ENCODE measurements around the gene ARID5B. TPM values are rescaled to one million over a fixed set of nuclear protein-coding genes. Genes with fewer than 3 reads are reported as not detected.

ARID5B gene
- total RNA-seq, 1 donor from 2014 or later, result 29.8 TPM

DNA sequence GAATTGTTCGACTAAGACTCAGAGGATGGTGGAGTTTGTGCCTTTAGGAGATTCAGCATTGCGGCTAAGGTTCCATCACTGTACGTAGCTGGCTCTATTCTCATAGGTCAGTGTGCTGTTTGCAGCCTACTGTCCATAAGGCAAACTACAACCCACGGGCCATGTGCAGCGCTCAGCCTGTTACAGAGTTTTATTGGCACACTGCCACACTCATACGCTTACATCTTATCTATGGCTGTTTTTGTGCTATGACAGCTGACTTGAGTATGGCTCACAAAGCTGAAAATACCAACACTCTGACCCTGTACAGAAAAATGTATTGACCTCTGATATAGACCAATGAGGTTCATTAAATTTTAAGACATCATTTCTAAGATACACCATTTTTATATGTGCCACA is 114.5 kb downstream of the ARID5B start:
- DNase-seq, result no peak
- H3K36me3 ChIP-seq, result no peaks in the 10 kb centered on the region
- intact Hi-C loops (cut with DNase I), result no loop called here
- H3K27ac ChIP-seq, result no peak overlapping the region
- no peaks in the 10 kb centered on the region for H3K9me3 ChIP-seq
- ATAC-seq, result no peak
- H3K27me3 ChIP-seq (ENCODE audit: low read depth), result no peaks in the 10 kb centered on the region
- TF ChIP-seq, protein P1, sequence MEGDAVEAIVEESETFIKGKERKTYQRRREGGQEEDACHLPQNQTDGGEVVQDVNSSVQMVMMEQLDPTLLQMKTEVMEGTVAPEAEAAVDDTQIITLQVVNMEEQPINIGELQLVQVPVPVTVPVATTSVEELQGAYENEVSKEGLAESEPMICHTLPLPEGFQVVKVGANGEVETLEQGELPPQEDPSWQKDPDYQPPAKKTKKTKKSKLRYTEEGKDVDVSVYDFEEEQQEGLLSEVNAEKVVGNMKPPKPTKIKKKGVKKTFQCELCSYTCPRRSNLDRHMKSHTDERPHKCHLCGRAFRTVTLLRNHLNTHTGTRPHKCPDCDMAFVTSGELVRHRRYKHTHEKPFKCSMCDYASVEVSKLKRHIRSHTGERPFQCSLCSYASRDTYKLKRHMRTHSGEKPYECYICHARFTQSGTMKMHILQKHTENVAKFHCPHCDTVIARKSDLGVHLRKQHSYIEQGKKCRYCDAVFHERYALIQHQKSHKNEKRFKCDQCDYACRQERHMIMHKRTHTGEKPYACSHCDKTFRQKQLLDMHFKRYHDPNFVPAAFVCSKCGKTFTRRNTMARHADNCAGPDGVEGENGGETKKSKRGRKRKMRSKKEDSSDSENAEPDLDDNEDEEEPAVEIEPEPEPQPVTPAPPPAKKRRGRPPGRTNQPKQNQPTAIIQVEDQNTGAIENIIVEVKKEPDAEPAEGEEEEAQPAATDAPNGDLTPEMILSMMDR (IDR thresholded peaks at IDR 0.05), result no peak
- no peak overlapping the region for H3K4me3 ChIP-seq
- peaks cover 37% of the 10 kb centered on the region for H3K4me1 ChIP-seq

DNA sequence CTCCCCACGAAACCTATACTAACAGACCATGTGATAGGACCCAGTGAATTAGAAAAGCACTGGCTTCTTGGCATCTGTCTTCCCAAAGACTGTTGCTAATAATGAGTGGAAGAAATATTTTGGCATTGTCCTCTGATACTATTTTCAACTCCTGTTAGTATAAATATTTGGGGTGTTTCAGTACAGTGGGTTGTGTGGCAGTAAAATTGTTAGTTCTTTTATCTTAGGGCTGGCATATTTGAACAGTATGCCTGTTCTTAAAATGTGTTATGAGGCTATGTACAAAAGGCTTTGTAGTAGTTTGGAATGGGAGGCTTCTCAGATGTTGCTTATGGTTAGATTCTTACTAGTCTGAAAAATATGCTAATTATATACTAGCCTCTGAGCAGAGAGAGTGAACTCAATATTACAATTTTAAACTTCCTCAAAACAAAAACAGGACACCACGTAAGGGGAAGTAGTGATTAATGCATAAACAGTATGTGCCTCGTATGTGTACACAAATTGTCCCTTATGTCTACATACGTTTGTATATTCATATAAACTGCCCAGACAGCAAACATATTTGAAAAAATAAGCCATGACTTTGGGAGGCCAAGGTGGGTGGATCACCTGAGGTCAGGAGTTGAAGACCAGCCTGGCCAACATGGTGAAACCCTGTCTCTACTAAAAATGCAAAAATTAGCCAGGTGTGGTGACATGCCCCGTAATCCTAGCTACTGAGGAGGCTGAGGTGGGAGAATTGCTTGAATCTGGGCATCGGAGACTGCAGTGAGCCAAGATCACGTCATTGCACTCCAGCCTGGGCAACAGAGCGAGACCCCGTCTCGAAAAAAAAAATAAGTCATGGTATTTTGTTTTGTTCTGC is 115.4 kb downstream of the ARID5B start:
- DNase-seq (no peak), ATAC-seq (peak; percentile 63 to 76)
- H3K27ac ChIP-seq, result peak overlapping the region; percentile 68
- no peak overlapping the region for H3K4me3 ChIP-seq
- no peaks in the 10 kb centered on the region for H3K27me3 ChIP-seq (ENCODE audit: low read depth)
- TF ChIP-seq, protein P1 (IDR thresholded peaks at IDR 0.05), result no peak
- no peaks in the 10 kb centered on the region for H3K36me3 ChIP-seq
- peaks cover 33% of the 10 kb centered on the region for H3K4me1 ChIP-seq
- intact Hi-C loops (cut with DNase I), result no loop called here
- H3K9me3 ChIP-seq, result no peaks in the 10 kb centered on the region

DNA sequence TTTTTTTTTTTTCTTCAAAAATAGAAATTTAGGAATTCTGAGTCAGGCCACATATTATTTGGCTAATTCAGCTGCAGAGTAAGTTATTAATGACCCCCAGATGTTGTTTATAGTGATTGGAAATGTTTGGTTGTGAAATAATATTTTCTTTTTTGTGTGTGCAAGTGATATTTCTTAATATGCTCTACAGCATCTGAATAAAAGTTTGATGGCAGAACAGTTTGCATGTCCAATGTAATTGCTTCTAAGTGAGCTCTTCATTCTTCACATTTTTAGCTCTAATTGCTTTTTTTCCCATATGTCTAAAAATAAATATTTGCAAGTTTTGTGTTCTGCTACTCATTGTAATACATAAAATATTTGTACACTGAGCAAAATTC is 116.0 kb downstream of the ARID5B start:
- no peaks in the 10 kb centered on the region for H3K36me3 ChIP-seq
- peaks cover 33% of the 10 kb centered on the region for H3K4me1 ChIP-seq
- TF ChIP-seq, protein P1 (IDR thresholded peaks at IDR 0.05), result no peak
- no peak overlapping the region for H3K27ac ChIP-seq
- DNase-seq, result no peak
- H3K4me3 ChIP-seq, result no peak overlapping the region
- no peaks in the 10 kb centered on the region for H3K27me3 ChIP-seq (ENCODE audit: low read depth)
- intact Hi-C loops (cut with DNase I), result no loop called here
- no peak for ATAC-seq
- H3K9me3 ChIP-seq, result no peaks in the 10 kb centered on the region

DNA sequence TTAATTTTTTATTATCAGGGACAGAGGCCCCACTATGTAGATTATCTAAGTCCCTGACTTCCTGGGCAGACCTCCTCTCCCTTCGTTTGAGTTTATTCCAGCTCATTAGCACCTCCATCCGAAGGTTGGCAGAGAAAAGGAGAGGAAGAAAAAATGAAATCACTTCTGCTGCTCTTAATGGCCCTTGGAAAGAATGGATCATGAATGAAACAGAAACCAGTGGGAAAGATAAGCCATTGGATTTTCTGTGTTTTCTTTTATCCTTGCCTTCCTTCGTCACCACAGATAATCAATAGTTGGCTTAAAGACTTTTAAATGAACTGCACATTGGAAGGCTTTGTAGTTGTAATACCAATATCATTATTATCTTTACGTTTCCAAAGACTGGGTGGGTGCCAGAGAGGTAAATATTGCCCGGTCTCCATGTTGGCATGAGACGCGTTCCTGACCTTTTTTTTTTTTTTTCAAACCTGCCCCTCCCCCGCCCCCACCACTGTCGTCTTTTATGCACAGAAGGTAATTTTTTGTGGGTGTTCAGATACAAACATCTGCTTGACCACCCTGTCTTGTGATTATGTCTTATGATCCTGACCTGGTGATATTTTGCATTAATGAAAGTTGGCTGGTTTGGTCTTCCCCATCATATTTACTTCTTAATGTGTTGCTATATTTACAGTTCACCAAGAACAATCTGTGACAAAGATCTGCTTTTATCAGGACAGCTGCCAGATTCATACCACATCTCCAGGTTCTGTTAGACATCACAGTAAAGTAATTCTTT is 116.8 kb downstream of the ARID5B start:
- intact Hi-C loops (cut with DNase I), result no loop called here

DNA sequence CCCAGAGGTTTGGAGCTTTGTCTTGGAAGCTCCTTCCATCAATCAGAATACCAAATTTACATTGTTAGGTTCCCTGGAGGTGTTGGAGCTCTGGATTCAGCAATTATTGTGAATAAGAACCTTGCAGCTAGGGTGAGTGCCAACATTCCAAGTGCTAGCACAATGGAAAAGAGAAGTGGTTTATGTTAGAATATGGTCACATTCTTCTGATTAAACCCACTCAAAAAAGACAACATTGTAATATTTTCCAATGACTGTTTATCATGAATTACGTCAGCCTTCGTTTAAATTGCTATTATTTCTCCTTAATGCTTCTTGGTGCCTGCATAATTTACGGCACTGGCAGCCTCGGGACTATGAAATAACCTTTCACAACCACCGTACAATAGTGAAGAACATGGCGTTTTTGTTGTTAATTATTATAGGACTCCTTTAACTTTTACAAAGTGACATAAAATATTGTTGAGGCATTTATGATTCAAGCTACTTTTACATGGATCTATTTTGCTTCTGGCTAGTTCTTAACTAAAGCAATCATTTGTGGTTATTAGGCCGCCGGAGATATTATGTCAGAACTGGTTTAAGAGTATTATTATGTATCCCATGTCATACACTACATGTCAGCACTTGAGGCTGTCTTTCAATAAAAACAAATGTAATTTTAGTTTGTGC is 117.7 kb downstream of the ARID5B start:
- TF ChIP-seq, protein P1 (IDR thresholded peaks at IDR 0.05), result no peak
- DNase-seq, result no peak
- peak overlapping the region; percentile 32 for H3K27ac ChIP-seq

More for the DNA sequence above, 116.8 kb downstream of the ARID5B start:
- Histone ChIP-seq H3K36me3 (no peaks in the 10 kb centered on the region), H3K4me1 (peaks cover 33% of the 10 kb centered on the region), H3K4me3 (no peak overlapping the region), H3K9me3 (no peaks in the 10 kb centered on the region), H3K27me3 (ENCODE audit: low read depth) (no peaks in the 10 kb centered on the region), H3K27ac (peak overlapping the region; percentile 12)
- no peak for DNase-seq
- TF ChIP-seq, protein P1 (IDR thresholded peaks at IDR 0.05), result no peak
- no peak for ATAC-seq

More for the DNA sequence above, 117.7 kb downstream of the ARID5B start:
- Histone ChIP-seq H3K36me3 (no peaks in the 10 kb centered on the region), H3K4me1 (peaks cover 33% of the 10 kb centered on the region), H3K9me3 (no peaks in the 10 kb centered on the region), H3K4me3 (no peak overlapping the region), H3K27me3 (ENCODE audit: low read depth) (no peaks in the 10 kb centered on the region)
- intact Hi-C loops (cut with DNase I), result no loop called here
- ATAC-seq, result peak in 1 of 2 donors; percentile 48
